GOT3 (cell line): ENCODE data around the gene BGN.

ENCODE experiments used
- DNase-seq: peaks from one replicate; lab custom pipeline; 2025; ENCODE audit warnings: mixed read lengths; lab: John Stamatoyannopoulos, UW

The BGN gene

GRCh38 chrX:153494541-153495361, at the start of gene BGN:
TSS of gene BGN (plus strand) at chrX:153494980. CDS start at chrX:153504632, 9,652 bp downstream.
- no peak for DNase-seq

GRCh38 chrX:153445106-153445855, 49.5 kb upstream of the BGN start:
- no peak for DNase-seq

GRCh38 chrX:153445856-153446635, 48.7 kb upstream of the BGN start, which contains the start of gene TREX2:
TSS of gene TREX2 (minus strand) at chrX:153446056. CDS start at chrX:153445430, 626 bp downstream.
- no peak for DNase-seq

- no peak for DNase-seq
Observed at GRCh38 chrX:153446636-153446936, 48.2 kb upstream of the BGN start.

GRCh38 chrX:153446950-153447580, 47.7 kb upstream of the BGN start:
- no peak for DNase-seq

- DNase-seq: no peak
Observed at GRCh38 chrX:153447581-153447960, 47.2 kb upstream of the BGN start.

- DNase-seq: no peak
Observed at GRCh38 chrX:153448556-153449367, 46.0 kb upstream of the BGN start.

DNA sequence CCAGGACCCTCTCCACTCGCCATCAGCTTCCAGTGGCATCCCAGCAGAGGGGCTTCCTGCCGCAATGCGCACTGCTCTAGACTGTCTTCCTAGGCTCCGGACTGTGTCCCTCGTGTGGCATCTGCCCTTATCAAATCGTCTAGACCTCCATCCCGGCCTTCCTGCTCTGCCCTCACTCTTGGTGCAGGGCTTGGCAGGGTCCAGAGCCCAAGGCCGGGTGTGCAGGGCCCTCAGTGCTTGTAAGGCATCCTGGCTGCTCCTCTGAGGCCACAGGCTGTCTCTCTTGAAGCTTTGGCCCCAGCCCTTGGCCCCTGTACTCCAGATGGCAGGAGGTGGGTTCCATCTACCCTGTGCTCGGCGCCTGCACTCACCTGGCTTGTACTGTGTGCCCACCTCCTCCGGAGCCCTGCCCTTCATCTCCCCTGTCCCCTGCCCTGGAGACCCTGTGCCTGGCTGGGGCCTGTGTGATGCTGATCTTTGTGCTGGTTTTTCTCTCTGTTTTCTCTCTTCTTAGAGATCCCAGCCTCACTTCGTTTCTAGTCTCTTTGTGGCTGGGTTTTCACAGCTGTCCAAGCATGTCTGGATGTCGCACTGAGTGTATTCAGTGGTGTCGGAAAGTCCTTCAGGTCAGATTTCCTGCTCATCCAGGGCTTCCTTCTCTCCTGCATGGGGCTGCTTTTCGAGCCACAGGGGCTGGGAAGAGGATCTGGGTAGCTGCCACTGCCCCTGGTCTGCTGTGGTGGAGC, 45.2 kb upstream of the BGN start:
- DNase-seq: no peak

- DNase-seq: no peak
Observed at GRCh38 chrX:153450114-153450948, 44.4 kb upstream of the BGN start.

GRCh38 chrX:153450949-153451277, 43.9 kb upstream of the BGN start:
- no peak for DNase-seq

DNA sequence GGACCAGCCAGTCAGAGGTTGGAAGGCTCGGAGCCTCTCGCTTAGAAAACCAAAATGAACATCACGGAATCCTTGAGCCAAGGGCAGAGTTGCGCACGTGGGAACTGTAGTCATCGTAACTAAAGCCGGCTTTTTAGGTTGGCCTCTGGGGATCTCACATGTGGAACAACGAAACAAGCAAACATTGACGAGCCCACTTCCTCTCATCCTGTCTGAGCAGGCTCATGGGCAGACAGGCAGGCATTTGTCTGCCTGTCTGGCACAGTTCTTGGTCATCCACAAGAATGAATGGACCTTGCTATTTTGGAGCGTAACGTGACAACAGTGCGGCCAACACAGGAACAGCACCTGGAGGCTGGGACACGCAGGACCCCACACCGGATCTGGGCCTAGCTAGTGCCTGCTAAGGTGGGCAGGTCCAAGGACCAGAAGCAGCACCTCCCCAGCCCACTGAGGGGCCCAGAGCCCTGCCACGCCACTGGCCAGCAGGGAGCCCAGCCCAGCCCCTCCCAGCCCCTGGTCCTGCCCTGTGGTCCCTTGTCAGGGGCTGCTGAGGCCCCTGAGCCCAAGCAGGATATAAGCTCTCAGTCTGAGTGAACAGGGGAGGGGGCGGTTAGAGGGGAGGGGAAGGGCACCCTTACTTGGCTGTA, 39.8 kb upstream of the BGN start:
- DNase-seq: no peak

DNA sequence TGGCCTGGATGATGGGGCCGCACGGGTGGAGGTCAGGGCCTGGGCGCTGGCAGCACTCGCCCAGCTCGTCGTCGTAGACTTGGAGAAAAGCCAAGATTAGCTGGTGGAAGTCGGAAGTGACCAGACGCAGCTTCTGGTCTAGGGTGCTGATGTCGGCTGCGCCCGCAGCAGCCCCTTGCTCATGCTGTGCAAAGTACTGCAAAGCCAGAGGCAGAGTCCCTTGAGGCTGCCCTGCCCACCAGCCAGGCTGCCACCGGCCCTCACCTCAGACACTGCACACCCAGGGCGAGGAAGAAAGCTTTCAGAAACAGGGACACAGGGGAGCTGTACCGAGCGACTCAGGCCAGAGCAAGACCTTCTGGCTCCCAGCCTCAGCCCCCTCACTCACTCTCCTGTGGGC, 39.2 kb upstream of the BGN start:
- no peak for DNase-seq

DNA sequence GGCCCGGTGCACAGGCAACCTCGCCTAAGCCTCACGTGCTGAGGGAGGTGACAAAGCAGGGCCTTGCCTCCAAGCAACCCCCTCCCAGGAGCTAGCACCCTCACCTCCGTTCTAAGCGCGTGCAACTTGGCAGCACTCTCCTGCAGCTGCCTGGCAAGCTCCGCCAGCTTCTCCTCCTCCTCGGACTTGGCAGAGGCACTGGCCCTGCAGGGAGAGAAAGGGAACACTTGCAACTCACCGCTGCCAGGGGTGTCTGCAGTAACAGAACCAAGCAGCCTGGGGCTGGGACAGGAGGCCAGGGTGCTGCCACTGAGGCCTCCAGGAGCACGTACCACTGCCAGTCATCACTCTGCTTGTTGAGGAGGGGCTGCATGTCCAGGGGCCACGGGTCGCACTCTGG, 38.6 kb upstream of the BGN start:
- DNase-seq: no peak

DNA sequence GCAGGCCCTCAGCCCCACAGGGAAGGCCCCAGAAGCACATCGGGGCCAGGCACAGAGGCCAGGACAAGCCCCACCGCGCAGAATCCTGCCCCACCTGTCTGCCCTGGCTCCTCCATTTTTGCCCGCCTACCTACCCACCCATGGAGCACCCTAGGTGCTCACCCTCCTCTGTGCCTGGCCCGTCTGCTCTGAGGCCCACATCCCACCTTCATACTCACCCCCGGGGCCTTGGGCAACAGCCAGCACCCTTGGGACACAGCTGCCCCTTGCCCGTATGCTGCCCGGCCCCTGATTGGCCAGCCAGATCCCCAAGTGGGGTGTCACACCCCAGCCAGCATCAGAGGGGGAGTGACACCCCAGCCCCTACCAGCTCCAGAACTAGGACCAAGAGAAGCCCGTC, 38.1 kb upstream of the BGN start:
- DNase-seq: no peak

GRCh38 chrX:153457136-153457825, 37.5 kb upstream of the BGN start:
- DNase-seq: no peak

DNA sequence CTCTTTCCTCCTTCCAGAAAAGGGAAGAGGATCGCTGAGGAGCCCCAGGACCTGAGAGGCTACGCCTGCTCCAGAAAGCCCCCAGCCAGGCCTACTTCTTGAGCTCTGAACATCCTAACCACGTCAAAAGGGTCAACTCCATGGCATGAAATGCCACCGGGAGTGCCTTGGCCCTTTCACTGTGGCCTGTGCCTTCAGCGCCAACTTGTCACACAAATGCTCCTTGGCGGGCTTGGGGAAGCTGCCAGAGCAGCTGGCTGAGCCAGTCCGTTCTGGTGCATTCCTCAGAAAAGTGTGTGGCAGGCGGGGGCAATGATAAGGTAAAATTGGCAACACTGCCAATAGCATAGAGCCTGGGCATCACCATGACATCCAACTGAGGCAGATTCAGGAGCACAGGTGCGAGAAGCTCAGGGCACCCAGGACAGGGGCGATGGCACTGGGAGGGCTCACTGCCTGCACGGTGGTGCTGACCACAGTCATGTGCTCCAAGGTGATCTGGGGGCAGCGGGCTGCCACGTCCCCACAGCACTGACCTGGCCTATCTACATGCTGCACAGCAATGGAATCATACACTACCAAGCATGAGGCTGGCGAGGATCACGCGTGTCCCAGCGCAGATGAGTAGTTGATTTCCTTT, 36.8 kb upstream of the BGN start:
- no peak for DNase-seq

GRCh38 chrX:153458476-153458875, 36.3 kb upstream of the BGN start:
- no peak for DNase-seq

- DNase-seq: no peak
Observed at GRCh38 chrX:153459986-153460385, 34.8 kb upstream of the BGN start.
